Karpas-422 (cell line): ENCODE data around the gene CHAF1B. TPM values are rescaled to one million over a fixed set of nuclear protein-coding genes. Genes with fewer than 3 reads are reported as not detected.
A peak's percentile ranks its signal among the peaks of the same experiment; 100 is the strongest.

Experiments
- DNase-seq: peaks from one replicate; pipeline ENCODE4 v3.0.0-alpha.2; 2015
- H2AFZ ChIP-seq: fragments of 200-600 bp; sonication (generic); 2 replicates; pipeline ENCODE4 v1.6.1; 2014; ENCODE audit warnings: antibody characterized with exemption, low read length, mixed read lengths
- H3K27ac ChIP-seq: fragments of 200-600 bp; sonication (generic); 2 replicates; pipeline ENCODE4 v1.5.1; 2014; ENCODE audit warnings: mild to moderate bottlenecking, low read length, moderate library complexity
- H3K27me3 ChIP-seq: fragments of 200-600 bp; sonication (generic); 2 replicates; pipeline ENCODE4 v1.6.1; 2014; ENCODE audit warnings: low read length, mixed read lengths
- H3K36me3 ChIP-seq: fragments of 200-600 bp; sonication (generic); 2 replicates; pipeline ENCODE4 v1.6.1; 2014; ENCODE audit warnings: low read length, mixed read lengths; ENCODE audit not compliant: insufficient read depth
- H3K4me1 ChIP-seq: fragments of 200-600 bp; sonication (generic); 2 replicates; pipeline ENCODE4 v1.6.1; 2014; ENCODE audit warnings: mild to moderate bottlenecking, low read length, mixed read lengths
- H3K4me2 ChIP-seq: fragments of 200-600 bp; sonication (generic); 2 replicates; pipeline ENCODE4 v1.6.1; 2014; ENCODE audit warnings: low read length, low read depth, mild to moderate bottlenecking; ENCODE audit not compliant: poor library complexity, severe bottlenecking
- H3K4me3 ChIP-seq: fragments of 200-600 bp; sonication (generic); 2 replicates; pipeline ENCODE4 v1.5.1; 2014; ENCODE audit warnings: mild to moderate bottlenecking, antibody characterized with exemption, low read length, mixed read lengths
- H3K79me2 ChIP-seq: fragments of 200-600 bp; sonication (generic); 2 replicates; pipeline ENCODE4 v1.6.1; 2014; ENCODE audit warnings: mild to moderate bottlenecking, low read length, mixed read lengths
- H3K9ac ChIP-seq: fragments of 200-600 bp; sonication (generic); 2 replicates; pipeline ENCODE4 v1.6.0; 2014; ENCODE audit warnings: low read length
- H3K9me2 ChIP-seq: fragments of 200-600 bp; sonication (generic), shearing (Covaris generic); replicated peaks from 2 replicates; pipeline ENCODE4 v1.6.0; 2014; ENCODE audit warnings: mild to moderate bottlenecking, low read length, moderate library complexity; ENCODE audit not compliant: insufficient read depth
- H3K9me3 ChIP-seq: fragments of 300-700, 200-600 bp; sonication (generic); 2 replicates; pipeline ENCODE4 v1.6.1; 2014; ENCODE audit warnings: low read length, mixed read lengths
- H4K20me1 ChIP-seq: fragments of 200-600 bp; sonication (generic); 2 replicates; pipeline ENCODE4 v1.6.1; 2014; ENCODE audit warnings: mild to moderate bottlenecking, antibody characterized with exemption, low read length, low read depth; ENCODE audit not compliant: insufficient read depth
- total RNA-seq: library from RNA; depleted of rRNA; stranded (reverse); fragments of >200 nt; shearing (Covaris generic); gene quantifications from 2 replicates; pipeline ENCODE4 v1.2.3, GENCODE V29; 2014; ENCODE audit warnings: low replicate concordance

Gene CHAF1B
- total RNA-seq, 1 experiment from 2014 or later = 5.6 TPM

- no peaks in the 10 kb centered on the region for H3K79me2 ChIP-seq
- H3K9ac ChIP-seq = no peak overlapping the region
- peaks cover 10% of the 10 kb centered on the region; the same call in 1 of the 2 replicates for H3K36me3 ChIP-seq
- no peaks in the 10 kb centered on the region for H3K4me1 ChIP-seq
- H3K4me3 ChIP-seq = no peak overlapping the region
- H4K20me1 ChIP-seq = no peaks in the 10 kb centered on the region
- H3K4me2 ChIP-seq = no peak overlapping the region
- no peak overlapping the region for H2AFZ ChIP-seq
- no peaks in the 10 kb centered on the region for H3K27me3 ChIP-seq
- H3K27ac ChIP-seq = no peak overlapping the region
- no peak for DNase-seq
- no peaks in the 10 kb centered on the region for H3K9me2 ChIP-seq
- H3K9me3 ChIP-seq = no peaks in the 10 kb centered on the region
Measured at GRCh38 chr21:36412916-36413315, 27.7 kb downstream of the CHAF1B start.

GRCh38 chr21:36415375-36415774 lies 30.2 kb downstream of the CHAF1B start:
- Histone ChIP-seq H3K36me3 (peaks cover 4% of the 10 kb centered on the region; the same call in 1 of the 2 replicates), H3K4me3 (no peak overlapping the region), H3K4me2 (no peak overlapping the region), H3K4me1 (no peaks in the 10 kb centered on the region), H2AFZ (no peak overlapping the region), H4K20me1 (no peaks in the 10 kb centered on the region), H3K79me2 (no peaks in the 10 kb centered on the region), H3K27ac (no peak overlapping the region), H3K9me3 (no peaks in the 10 kb centered on the region), H3K27me3 (no peaks in the 10 kb centered on the region), H3K9me2 (no peaks in the 10 kb centered on the region), H3K9ac (no peak overlapping the region)
- DNase-seq = no peak

GRCh38 chr21:36419241-36419640 lies 34.0 kb downstream of the CHAF1B start:
- Histone ChIP-seq H3K9ac (no peak overlapping the region), H3K4me3 (no peak overlapping the region), H2AFZ (no peak overlapping the region), H3K9me2 (no peaks in the 10 kb centered on the region), H4K20me1 (no peaks in the 10 kb centered on the region), H3K27me3 (no peaks in the 10 kb centered on the region), H3K4me2 (no peak overlapping the region), H3K9me3 (no peaks in the 10 kb centered on the region), H3K79me2 (no peaks in the 10 kb centered on the region), H3K27ac (no peak overlapping the region), H3K4me1 (no peaks in the 10 kb centered on the region), H3K36me3 (peaks cover 3% of the 10 kb centered on the region; the same call in 1 of the 2 replicates)
- no peak for DNase-seq

GRCh38 chr21:36419996-36420395 lies 34.8 kb downstream of the CHAF1B start:
- no peaks in the 10 kb centered on the region for H3K27me3 ChIP-seq
- peaks cover 3% of the 10 kb centered on the region; the same call in 1 of the 2 replicates for H3K36me3 ChIP-seq
- H3K9me2 ChIP-seq = no peaks in the 10 kb centered on the region
- H3K4me2 ChIP-seq = no peak overlapping the region
- no peaks in the 10 kb centered on the region for H3K79me2 ChIP-seq
- no peak overlapping the region for H3K4me3 ChIP-seq
- no peaks in the 10 kb centered on the region for H3K4me1 ChIP-seq
- no peak overlapping the region for H3K27ac ChIP-seq
- H4K20me1 ChIP-seq = no peaks in the 10 kb centered on the region
- no peak overlapping the region for H2AFZ ChIP-seq
- no peak overlapping the region for H3K9ac ChIP-seq
- peak; percentile 75 for DNase-seq
- H3K9me3 ChIP-seq = no peaks in the 10 kb centered on the region

GRCh38 chr21:36420571-36421339 lies 35.6 kb downstream of the CHAF1B start:
- no peaks in the 10 kb centered on the region for H4K20me1 ChIP-seq
- no peak overlapping the region for H3K4me3 ChIP-seq
- no peak overlapping the region for H3K9ac ChIP-seq
- H3K27me3 ChIP-seq = no peaks in the 10 kb centered on the region
- no peak for DNase-seq
- no peaks in the 10 kb centered on the region for H3K79me2 ChIP-seq
- H3K27ac ChIP-seq = no peak overlapping the region
- no peaks in the 10 kb centered on the region for H3K9me2 ChIP-seq
- H3K9me3 ChIP-seq = no peaks in the 10 kb centered on the region
- no peak overlapping the region for H2AFZ ChIP-seq
- no peak overlapping the region for H3K4me2 ChIP-seq
- no peaks in the 10 kb centered on the region for H3K4me1 ChIP-seq
- H3K36me3 ChIP-seq = peaks cover 3% of the 10 kb centered on the region; the same call in 1 of the 2 replicates

- no peak overlapping the region for H2AFZ ChIP-seq
- no peaks in the 10 kb centered on the region for H3K27me3 ChIP-seq
- no peaks in the 10 kb centered on the region for H3K9me2 ChIP-seq
- no peaks in the 10 kb centered on the region for H3K79me2 ChIP-seq
- no peak overlapping the region for H3K27ac ChIP-seq
- peak; percentile 87 for DNase-seq
- no peak overlapping the region for H3K4me3 ChIP-seq
- no peaks in the 10 kb centered on the region for H3K4me1 ChIP-seq
- H3K4me2 ChIP-seq = no peak overlapping the region
- H4K20me1 ChIP-seq = no peaks in the 10 kb centered on the region
- no peaks in the 10 kb centered on the region for H3K9me3 ChIP-seq
- no peak overlapping the region for H3K9ac ChIP-seq
- no peaks in the 10 kb centered on the region for H3K36me3 ChIP-seq
Measured at GRCh38 chr21:36422279-36423098, 37.3 kb downstream of the CHAF1B start.

GRCh38 chr21:36423771-36424433 lies 38.7 kb downstream of the CHAF1B start:
- no peaks in the 10 kb centered on the region for H3K27me3 ChIP-seq
- no peak overlapping the region for H3K4me2 ChIP-seq
- no peaks in the 10 kb centered on the region for H3K9me3 ChIP-seq
- no peaks in the 10 kb centered on the region for H3K9me2 ChIP-seq
- H4K20me1 ChIP-seq = no peaks in the 10 kb centered on the region
- H3K4me3 ChIP-seq = no peak overlapping the region
- H3K79me2 ChIP-seq = no peaks in the 10 kb centered on the region
- no peaks in the 10 kb centered on the region for H3K4me1 ChIP-seq
- no peak for DNase-seq
- no peak overlapping the region for H3K27ac ChIP-seq
- no peak overlapping the region for H3K9ac ChIP-seq
- H2AFZ ChIP-seq = no peak overlapping the region
- H3K36me3 ChIP-seq = no peaks in the 10 kb centered on the region

- no peaks in the 10 kb centered on the region for H4K20me1 ChIP-seq
- no peaks in the 10 kb centered on the region for H3K9me3 ChIP-seq
- H3K4me3 ChIP-seq = no peak overlapping the region
- no peak for DNase-seq
- no peaks in the 10 kb centered on the region for H3K4me1 ChIP-seq
- no peak overlapping the region for H3K4me2 ChIP-seq
- H3K36me3 ChIP-seq = no peaks in the 10 kb centered on the region
- no peak overlapping the region for H3K9ac ChIP-seq
- no peak overlapping the region for H3K27ac ChIP-seq
- H3K9me2 ChIP-seq = no peaks in the 10 kb centered on the region
- no peaks in the 10 kb centered on the region for H3K79me2 ChIP-seq
- H3K27me3 ChIP-seq = no peaks in the 10 kb centered on the region
- H2AFZ ChIP-seq = no peak overlapping the region
Measured at GRCh38 chr21:36424592-36424991, 39.4 kb downstream of the CHAF1B start.
